ENCODE results near the gene GSN. TPM values are rescaled to one million over a fixed set of nuclear protein-coding genes. Genes with fewer than 3 reads are reported as not detected.

GSN gene
- total and polyA plus RNA-seq, 2 of the 13 experiments (the other 11 are each of a cell fraction or from before 2014, with no cell fraction given) = 294 to 307 TPM

- TF ChIP-seq MYC (CRISPR knock-in tag; IDR thresholded peaks at IDR 0.05; ENCODE audit: borderline replicate concordance) (peak; percentile 82), THRA (CRISPR knock-in tag; IDR thresholded peaks at IDR 0.05; ENCODE audit: borderline replicate concordance) (no peak), HIVEP1 (CRISPR knock-in tag; IDR thresholded peaks at IDR 0.05) (peak; percentile 31; the same call in 1 of the 2 replicates), SCMH1 (CRISPR knock-in tag; IDR thresholded peaks at IDR 0.05; ENCODE audit: borderline replicate concordance) (no peak), RXRB (CRISPR knock-in tag; IDR thresholded peaks at IDR 0.05; ENCODE audit: borderline replicate concordance) (peak; percentile 22; the same call in 1 of the 2 replicates), ZNF430 (CRISPR knock-in tag; IDR thresholded peaks at IDR 0.05) (no peak), ZNF891 (CRISPR knock-in tag; IDR thresholded peaks at IDR 0.05) (0 out of 2 replicates have a peak, but pooled peaks have one; percentile 36), ZBTB43 (CRISPR knock-in tag; conservative IDR thresholded peaks at IDR 0.05) (peak; percentile 97), TEAD3 (CRISPR knock-in tag; optimal IDR thresholded peaks at IDR 0.05; ENCODE audit: borderline replicate concordance) (peak; percentile 62), ZNF280D (CRISPR knock-in tag; IDR thresholded peaks at IDR 0.05) (no peak), ZNF580 (CRISPR knock-in tag; IDR thresholded peaks at IDR 0.05; ENCODE audit: borderline replicate concordance, low read depth) (peak; percentile 33; the same call in 1 of the 2 replicates), ZBTB25 (CRISPR knock-in tag; IDR thresholded peaks at IDR 0.05) (0 out of 2 replicates have a peak, but pooled peaks have one; percentile 23), HNRNPH1 (optimal IDR thresholded peaks at IDR 0.05; ENCODE audit: low read depth, low read length) (no peak), ELK4 (CRISPR knock-in tag; IDR thresholded peaks at IDR 0.05; ENCODE audit: borderline replicate concordance) (no peak), ERF (CRISPR knock-in tag; IDR thresholded peaks at IDR 0.05) (peak; percentile 53; the same call in 1 of the 2 replicates), FOXC1 (CRISPR knock-in tag; IDR thresholded peaks at IDR 0.05; ENCODE audit: borderline replicate concordance) (peak; percentile 41; the same call in 1 of the 2 replicates), DBP (CRISPR knock-in tag; IDR thresholded peaks at IDR 0.05; ENCODE audit: not compliant biosample characterization) (no peak), AKAP8 (CRISPR knock-in tag; IDR thresholded peaks at IDR 0.05) (no peak)
Measured at GRCh38 chr9:121278477-121279261, 10.7 kb downstream of the GSN start (continued).

All from HepG2 (cell line).